Choroid plexus epithelial cell (primary cell): Measurements from ENCODE around the gene RASGEF1C.
A peak's percentile ranks its signal among the peaks of the same experiment; 100 is the strongest.
"Not testable (repeated sequence)": the region's sequence is repeated elsewhere in the genome, so short reads cannot be mapped to it uniquely, and the experiment has no call there.

Source experiments
- DNase-seq: peaks from one replicate; pipeline ENCODE4 v3.0.0-alpha.2; 2010; ENCODE audit warnings: low read depth
- H3K4me3 ChIP-seq: 2 replicates; pipeline ENCODE4 v1.5.1; 2011; ENCODE audit warnings: low read depth, mild to moderate bottlenecking, control low read depth, low read length, moderate library complexity
- TF ChIP-seq, protein P1 (sequence below): conservative IDR thresholded peaks from 2 replicates; pipeline ENCODE4 v1.5.1; 2011; ENCODE audit warnings: low read depth, mild to moderate bottlenecking, control low read depth, inconsistent platforms, low read length, moderate library complexity

RASGEF1C gene

DNA sequence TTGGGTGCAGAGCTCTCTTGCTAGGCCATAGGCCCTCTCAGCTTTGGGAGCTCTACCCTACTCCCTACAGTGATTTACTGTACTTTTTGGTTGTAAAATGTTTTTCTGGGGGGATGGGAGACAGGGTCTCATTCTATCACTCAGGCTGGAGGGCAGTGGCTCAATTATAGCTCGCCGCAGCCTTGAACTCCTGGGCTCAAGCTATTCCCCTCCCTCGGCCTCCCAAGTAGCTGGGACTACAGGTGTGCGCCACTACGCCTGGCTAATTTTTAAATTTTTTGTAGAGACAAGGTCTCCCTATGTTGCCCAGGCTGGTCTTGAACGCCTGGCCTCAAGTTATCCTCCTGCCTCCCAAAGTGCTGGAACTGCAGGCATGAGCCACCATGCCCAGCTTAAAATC is 115.8 kb downstream of the RASGEF1C start:
- DNase-seq = no peak
- TF ChIP-seq, protein P1, sequence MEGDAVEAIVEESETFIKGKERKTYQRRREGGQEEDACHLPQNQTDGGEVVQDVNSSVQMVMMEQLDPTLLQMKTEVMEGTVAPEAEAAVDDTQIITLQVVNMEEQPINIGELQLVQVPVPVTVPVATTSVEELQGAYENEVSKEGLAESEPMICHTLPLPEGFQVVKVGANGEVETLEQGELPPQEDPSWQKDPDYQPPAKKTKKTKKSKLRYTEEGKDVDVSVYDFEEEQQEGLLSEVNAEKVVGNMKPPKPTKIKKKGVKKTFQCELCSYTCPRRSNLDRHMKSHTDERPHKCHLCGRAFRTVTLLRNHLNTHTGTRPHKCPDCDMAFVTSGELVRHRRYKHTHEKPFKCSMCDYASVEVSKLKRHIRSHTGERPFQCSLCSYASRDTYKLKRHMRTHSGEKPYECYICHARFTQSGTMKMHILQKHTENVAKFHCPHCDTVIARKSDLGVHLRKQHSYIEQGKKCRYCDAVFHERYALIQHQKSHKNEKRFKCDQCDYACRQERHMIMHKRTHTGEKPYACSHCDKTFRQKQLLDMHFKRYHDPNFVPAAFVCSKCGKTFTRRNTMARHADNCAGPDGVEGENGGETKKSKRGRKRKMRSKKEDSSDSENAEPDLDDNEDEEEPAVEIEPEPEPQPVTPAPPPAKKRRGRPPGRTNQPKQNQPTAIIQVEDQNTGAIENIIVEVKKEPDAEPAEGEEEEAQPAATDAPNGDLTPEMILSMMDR = no peak
- H3K4me3 ChIP-seq = no peak overlapping the region

DNA sequence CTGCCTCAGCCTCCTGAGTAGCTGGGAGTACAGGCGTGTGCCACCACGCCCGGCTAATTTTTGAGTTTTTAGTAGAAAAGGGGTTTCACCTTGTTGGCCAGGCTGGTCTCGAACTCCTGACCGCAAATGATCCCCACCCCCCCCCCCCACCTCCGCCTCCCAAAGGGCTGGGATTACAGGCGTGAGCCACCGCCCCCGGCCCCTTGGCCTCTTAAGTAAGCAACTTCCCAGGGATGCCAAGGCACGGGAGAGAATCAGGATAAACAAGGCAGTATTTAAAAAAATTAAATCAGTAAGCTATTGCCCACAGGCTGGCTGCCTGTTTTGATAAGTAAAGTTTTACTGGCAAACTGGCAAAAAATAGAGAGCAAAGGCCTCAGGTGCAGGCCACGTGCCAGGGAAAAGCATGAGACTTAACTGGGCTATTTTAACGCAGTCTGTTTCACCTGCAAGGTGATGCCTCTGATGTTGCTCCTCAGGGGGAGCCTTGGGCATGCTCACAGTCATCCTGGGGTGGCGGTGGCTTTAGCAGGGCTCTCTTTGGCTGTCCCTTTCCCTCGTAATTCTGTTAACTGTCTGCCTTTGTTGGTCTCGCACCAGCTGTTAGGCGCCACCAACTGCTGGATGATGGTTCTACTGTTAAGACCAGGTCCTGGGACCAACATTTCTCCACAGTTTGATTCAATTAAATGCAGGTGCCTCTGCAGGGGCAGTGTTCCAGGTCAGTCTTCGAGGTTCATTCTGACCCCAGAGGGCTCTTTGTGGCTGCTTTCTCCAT is 118.1 kb downstream of the RASGEF1C start:
- H3K4me3 ChIP-seq = peak overlapping the region; percentile 57
- peak; percentile 75 for DNase-seq
- TF ChIP-seq, protein P1 = peak; percentile 72

DNA sequence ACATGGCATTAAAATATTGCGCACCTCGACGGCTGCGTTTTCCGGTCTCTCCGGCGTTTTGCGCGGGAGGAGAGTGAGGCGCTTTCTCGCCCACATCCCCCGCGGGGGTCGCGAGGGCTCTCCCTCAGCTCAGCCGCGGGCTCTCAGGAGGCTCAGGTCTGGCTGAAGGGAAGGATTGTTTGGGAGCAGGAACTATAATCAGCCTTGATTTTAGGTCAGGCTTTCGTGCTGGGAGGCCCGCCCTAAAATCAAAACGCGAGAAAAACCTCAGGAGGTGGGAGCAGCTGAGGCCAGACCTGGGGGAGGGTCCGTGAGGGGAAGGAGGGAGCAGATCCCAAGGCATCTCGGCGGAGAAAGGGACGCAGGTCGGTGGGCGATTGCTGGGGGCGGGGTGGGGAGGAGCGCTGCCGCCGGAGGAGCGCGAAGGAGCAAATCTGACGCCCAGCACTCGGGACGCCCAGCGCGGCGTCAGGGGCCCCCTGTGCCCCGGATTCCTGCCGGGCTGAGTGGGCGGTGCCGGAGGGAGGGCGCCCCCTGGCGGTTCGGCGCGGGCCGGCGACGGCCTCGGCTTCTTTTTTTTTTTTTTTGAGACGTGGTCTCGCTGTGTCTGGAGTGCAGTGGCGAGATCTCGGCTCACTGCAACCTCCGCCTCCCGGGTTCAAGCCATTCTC is 118.8 kb downstream of the RASGEF1C start:
- DNase-seq = peak; percentile 79
- TF ChIP-seq, protein P1 = peak; percentile 66
- H3K4me3 ChIP-seq = peak overlapping the region; percentile 57

DNA sequence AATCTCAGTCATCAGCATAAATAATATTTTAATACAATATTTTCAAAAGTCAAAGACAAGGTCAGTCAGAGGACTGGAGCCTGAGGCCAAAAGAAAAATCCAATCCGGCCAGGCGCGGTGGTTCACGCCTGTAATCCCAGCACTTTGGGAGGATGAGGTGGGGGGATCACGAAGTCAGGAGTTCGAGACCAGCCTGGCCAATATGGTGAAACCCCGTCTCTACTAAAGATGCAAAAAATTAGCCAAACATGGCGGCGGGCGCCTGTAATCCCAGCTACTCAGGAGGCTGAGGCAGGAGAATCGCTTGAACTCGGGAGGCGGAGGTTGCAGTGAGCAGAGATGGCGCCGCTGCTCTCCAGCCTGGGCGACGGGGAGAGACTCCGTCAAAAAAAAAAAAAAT is 119.4 kb downstream of the RASGEF1C start:
- not testable (repeated sequence) for DNase-seq
- peak overlapping the region; percentile 57 for H3K4me3 ChIP-seq

DNA sequence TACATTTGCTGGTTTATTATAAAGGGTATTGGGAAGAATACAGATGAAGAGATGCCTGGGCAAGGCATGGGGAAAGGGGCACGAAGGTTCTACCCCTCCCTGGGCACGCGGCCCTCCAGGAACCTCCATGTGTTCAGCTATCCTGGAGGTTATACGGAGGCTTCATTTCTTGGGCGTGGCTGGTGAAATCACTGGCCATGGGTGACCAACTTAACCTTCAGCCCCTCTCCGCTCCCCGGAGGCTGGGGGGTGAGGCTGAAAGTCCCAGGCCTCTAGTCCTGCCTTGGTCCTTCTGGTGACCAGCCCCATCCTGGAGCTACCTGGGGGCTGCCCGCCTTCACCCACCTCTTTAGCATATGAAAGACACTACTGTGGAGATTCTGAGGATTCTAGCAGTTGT is 120.5 kb downstream of the RASGEF1C start:
- DNase-seq = no peak
- H3K4me3 ChIP-seq = no peak overlapping the region
- TF ChIP-seq, protein P1 = no peak

DNA sequence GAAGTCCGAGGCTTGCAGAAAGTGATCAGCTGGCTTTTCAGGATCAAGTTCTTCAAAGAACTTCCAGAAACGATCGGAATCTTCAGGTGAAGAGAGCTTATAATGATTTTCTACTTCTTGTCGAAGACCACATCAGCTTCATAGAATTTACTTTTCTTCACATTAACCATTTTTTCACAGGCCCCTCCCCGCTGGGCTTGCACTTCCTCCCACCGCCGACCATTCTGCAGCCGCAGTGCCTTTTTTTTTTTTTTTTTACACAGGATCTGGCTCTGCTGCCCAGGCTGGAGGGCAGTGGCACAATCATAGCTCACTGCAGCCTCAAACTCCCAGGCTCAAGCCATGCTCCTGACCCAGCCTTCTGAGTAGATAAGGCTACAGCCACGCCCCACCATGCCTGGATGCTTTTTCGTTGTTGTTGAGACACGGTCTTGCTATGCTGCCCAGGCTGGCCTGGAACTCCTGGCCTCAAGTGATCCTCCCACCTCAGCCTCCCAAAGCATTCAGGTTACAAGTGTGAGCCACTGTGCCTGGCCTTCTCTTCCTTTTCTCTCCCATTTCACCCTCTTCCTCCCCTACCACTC is 122.1 kb downstream of the RASGEF1C start:
- no peak for DNase-seq
- TF ChIP-seq, protein P1 = no peak
- H3K4me3 ChIP-seq = no peak overlapping the region

DNA sequence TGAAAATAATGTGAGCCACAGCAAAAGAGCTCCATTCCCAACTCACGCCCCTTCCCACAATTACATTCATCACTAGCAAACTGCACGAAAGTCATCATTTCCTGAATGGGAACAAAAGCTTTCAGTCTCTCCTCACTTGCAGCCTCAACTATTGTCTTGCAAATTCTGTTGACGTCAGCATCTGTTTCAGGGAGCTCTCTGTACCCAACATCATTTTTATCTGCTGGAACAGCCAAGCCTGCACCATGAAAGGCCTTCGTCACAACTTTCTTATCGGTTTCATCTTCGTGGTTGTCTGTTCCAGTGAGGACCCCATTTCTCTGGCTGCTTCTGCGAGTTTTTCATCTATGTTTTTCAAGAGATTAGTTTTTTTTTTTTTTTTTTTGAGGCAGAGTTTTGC is 123.2 kb downstream of the RASGEF1C start:
- DNase-seq = no peak
- no peak overlapping the region for H3K4me3 ChIP-seq
- TF ChIP-seq, protein P1 = no peak
